ENCODE measurements around the gene GJC2.

GJC2 gene

GRCh38 chr1:228104526-228105269, 45.0 kb upstream of the GJC2 start:
- no peak for DNase-seq (ENCODE audit: extremely low spot score)
- ChIA-PET CTCF (no interaction called here), POLR2A (interaction anchor here (0.8 to 1.1 kb wide), 2 partner anchors 20 to 27 kb away, joined by 3 to 4 read pairs; no protein-coding TSS in a partner anchor)
- TF ChIP-seq BHLHE40 (IDR thresholded peaks at IDR 0.05; ENCODE audit: borderline replicate concordance): no peak
- no peak for TF ChIP-seq L3MBTL2 (conservative IDR thresholded peaks at IDR 0.05)
- no peak for TF ChIP-seq ARNT (IDR thresholded peaks at IDR 0.05)
- TF ChIP-seq CTBP1 (IDR thresholded peaks at IDR 0.05; ENCODE audit: borderline replicate concordance): no peak
- TF ChIP-seq NFRKB (IDR thresholded peaks at IDR 0.05): no peak
- no peak for TF ChIP-seq TARDBP (IDR thresholded peaks at IDR 0.05)
- no peak for TF ChIP-seq ELF4 (IDR thresholded peaks at IDR 0.05)
- TF ChIP-seq PKNOX1 (IDR thresholded peaks at IDR 0.05): no peak
- no peak for TF ChIP-seq ZNF384 (IDR thresholded peaks at IDR 0.05)
- TF ChIP-seq SUZ12 (IDR thresholded peaks at IDR 0.05): no peak
- TF ChIP-seq LEF1 (IDR thresholded peaks at IDR 0.05; ENCODE audit: borderline replicate concordance): no peak
- TF ChIP-seq HDGF (IDR thresholded peaks at IDR 0.05; ENCODE audit: borderline replicate concordance): no peak
- TF ChIP-seq FOXM1 (IDR thresholded peaks at IDR 0.05; ENCODE audit: borderline replicate concordance): no peak

DNA sequence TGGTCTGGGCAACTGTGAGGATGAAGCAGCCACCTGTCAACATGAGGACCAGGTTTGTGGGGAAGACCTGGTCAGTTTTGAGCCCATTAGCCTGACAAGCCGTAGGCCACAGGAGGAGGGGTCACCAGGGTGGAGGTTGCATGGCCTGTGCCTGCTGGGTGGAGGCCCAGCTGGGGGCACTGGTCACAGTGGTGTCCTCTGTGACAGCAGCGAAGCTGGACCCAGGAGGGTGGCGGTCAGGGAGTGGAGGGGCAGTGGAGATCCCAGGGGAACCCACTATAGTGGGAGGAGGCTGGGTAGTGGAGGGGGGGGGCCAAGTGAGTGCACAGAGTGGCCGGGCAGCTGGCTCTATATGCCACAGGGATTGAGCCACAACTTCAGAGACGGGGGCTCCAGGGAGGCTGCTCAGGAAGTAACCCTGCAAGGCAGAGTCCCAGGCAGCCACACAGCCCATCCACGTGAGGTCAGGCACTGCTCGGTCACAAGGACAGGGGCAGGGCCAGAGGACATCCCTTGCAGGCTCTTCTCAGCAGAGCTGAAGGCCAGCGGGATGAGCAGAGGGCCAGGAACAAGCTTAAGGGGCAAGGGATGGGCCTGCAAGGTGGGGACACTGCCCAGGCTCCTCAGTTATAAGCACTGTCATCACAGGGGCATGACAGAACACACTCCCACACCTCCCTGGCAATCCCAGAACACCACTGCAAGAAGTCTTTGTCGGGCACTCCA, 44.3 kb upstream of the GJC2 start:
- DNase-seq (ENCODE audit: extremely low spot score): no peak
- CTCF ChIA-PET: interaction anchor here (0.6 kb wide), 1 partner anchor 101 kb away, joined by 3 read pairs; no protein-coding TSS in a partner anchor
- POLR2A ChIA-PET: interaction anchor here (1.0 to 2.1 kb wide), 3 partner anchors 23 to 60 kb away, joined by 3 to 7 read pairs (median 3); partner anchors contain the start of genes ARF1 and IBA57
- TF ChIP-seq TARDBP (IDR thresholded peaks at IDR 0.05): no peak

DNA sequence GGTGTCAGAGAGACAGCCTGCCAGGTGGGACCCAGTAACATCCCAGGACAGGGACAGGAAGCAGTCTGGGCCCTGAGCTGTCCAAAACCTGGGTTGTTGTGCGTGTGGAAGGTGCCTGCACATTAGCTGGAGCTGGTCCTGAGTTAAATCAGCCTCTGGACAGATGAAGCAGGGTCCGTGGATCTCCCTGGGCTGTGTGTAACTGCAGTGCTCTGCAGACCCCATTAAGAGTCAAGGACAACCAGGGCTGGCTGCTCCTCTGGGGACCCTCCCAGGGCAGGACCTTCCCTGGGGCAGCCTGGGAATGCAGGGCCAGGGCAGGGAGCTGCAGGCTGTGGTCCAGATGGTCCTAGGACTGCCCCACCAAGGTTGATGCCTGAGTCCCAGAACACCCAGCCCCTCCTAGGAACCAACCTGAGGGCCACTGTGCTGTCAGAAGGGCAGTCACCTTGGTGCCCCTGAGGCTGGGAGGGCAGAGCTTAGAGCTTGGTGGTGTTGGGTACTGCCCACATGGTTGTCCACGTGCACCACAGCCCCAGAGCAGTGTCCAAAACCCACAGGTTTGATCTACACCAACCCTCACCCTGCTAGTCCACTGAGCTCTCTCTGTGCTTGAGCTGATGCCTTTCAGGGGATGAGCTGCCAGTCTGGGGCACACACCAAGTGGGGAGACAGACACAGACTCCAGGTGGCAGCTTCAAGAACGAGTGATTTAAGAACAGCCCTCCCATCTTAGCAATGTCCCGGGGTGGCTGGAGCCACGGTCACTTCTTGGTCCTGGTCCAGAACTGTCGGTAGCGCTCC, 43.5 kb upstream of the GJC2 start:
- POLR2A ChIA-PET: interaction anchor here (1.0 to 2.1 kb wide), 3 partner anchors 24 to 59 kb away, joined by 3 to 7 read pairs (median 3); partner anchors contain the start of genes ARF1 and IBA57

DNA sequence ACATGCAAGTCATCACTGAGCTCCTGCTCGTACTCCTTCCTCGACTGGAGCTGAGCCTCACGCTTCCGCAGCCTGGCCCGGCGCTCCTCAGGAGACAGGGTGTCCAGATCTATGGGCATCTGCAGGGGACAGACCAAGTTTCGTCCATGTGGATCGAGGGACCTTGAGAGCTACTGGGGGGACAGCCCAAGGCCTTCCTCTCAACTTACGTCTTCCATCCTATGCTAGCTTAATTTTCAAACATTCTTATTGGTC, 43.0 kb upstream of the GJC2 start:
- ChIA-PET CTCF (interaction anchor here (0.5 to 1.1 kb wide), 2 partner anchors 24 to 275 kb away, joined by 3 read pairs; no protein-coding TSS in a partner anchor), POLR2A (interaction anchor here (1.2 to 2.1 kb wide), 2 partner anchors 24 to 58 kb away, joined by 3 to 7 read pairs; partner anchors contain the start of genes ARF1 and IBA57)
- TF ChIP-seq SP1 (IDR thresholded peaks at IDR 0.05): no peak
- TF ChIP-seq FOXK2 (IDR thresholded peaks at IDR 0.05): no peak
- TF ChIP-seq CTBP1 (IDR thresholded peaks at IDR 0.05; ENCODE audit: borderline replicate concordance): no peak
- no peak for TF ChIP-seq BHLHE40 (IDR thresholded peaks at IDR 0.05; ENCODE audit: borderline replicate concordance)
- no peak for TF ChIP-seq L3MBTL2 (conservative IDR thresholded peaks at IDR 0.05)
- TF ChIP-seq HDGF (IDR thresholded peaks at IDR 0.05; ENCODE audit: borderline replicate concordance): no peak
- TF ChIP-seq ELF4 (IDR thresholded peaks at IDR 0.05): no peak
- no peak for TF ChIP-seq SUZ12 (IDR thresholded peaks at IDR 0.05)
- no peak for TF ChIP-seq PKNOX1 (IDR thresholded peaks at IDR 0.05)
- no peak for TF ChIP-seq ZNF384 (IDR thresholded peaks at IDR 0.05)
- no peak for DNase-seq (ENCODE audit: extremely low spot score)

More for the DNA sequence above, 43.5 kb upstream of the GJC2 start:
- no peak for DNase-seq (ENCODE audit: extremely low spot score)
- CTCF ChIA-PET: interaction anchor here (0.5 to 1.1 kb wide), 3 partner anchors 24 to 276 kb away, joined by 3 read pairs; no protein-coding TSS in a partner anchor
- TF ChIP-seq SUZ12 (IDR thresholded peaks at IDR 0.05) (no peak), BHLHE40 (IDR thresholded peaks at IDR 0.05; ENCODE audit: borderline replicate concordance) (no peak), PKNOX1 (IDR thresholded peaks at IDR 0.05) (no peak), NFRKB (IDR thresholded peaks at IDR 0.05) (no peak), ZNF384 (IDR thresholded peaks at IDR 0.05) (no peak), FOXM1 (IDR thresholded peaks at IDR 0.05; ENCODE audit: borderline replicate concordance) (no peak), ELF4 (IDR thresholded peaks at IDR 0.05) (no peak), FOXK2 (IDR thresholded peaks at IDR 0.05) (no peak), LEF1 (IDR thresholded peaks at IDR 0.05; ENCODE audit: borderline replicate concordance) (no peak), FOXA1 (IDR thresholded peaks at IDR 0.05) (no peak), TARDBP (IDR thresholded peaks at IDR 0.05) (no peak), HDGF (IDR thresholded peaks at IDR 0.05; ENCODE audit: borderline replicate concordance) (no peak)

GRCh38 chr1:228107636-228108035, 42.1 kb upstream of the GJC2 start:
- POLR2A ChIA-PET: interaction anchor here (1.1 kb wide), 1 partner anchor 10 kb away, joined by 3 read pairs; no protein-coding TSS in a partner anchor
- TF ChIP-seq ZNF384 (IDR thresholded peaks at IDR 0.05) (no peak), SP1 (IDR thresholded peaks at IDR 0.05) (no peak), HDGF (IDR thresholded peaks at IDR 0.05; ENCODE audit: borderline replicate concordance) (no peak), PKNOX1 (IDR thresholded peaks at IDR 0.05) (no peak), ARNT (IDR thresholded peaks at IDR 0.05) (no peak), ELF4 (IDR thresholded peaks at IDR 0.05) (no peak), LEF1 (IDR thresholded peaks at IDR 0.05; ENCODE audit: borderline replicate concordance) (no peak), BHLHE40 (IDR thresholded peaks at IDR 0.05; ENCODE audit: borderline replicate concordance) (no peak), FOXA1 (IDR thresholded peaks at IDR 0.05) (no peak), NFRKB (IDR thresholded peaks at IDR 0.05) (no peak), SUZ12 (IDR thresholded peaks at IDR 0.05) (no peak), CTBP1 (IDR thresholded peaks at IDR 0.05; ENCODE audit: borderline replicate concordance) (no peak), TARDBP (IDR thresholded peaks at IDR 0.05) (no peak), FOXK2 (IDR thresholded peaks at IDR 0.05) (no peak), FOXM1 (IDR thresholded peaks at IDR 0.05; ENCODE audit: borderline replicate concordance) (no peak), L3MBTL2 (conservative IDR thresholded peaks at IDR 0.05) (no peak)
- CTCF ChIA-PET: no interaction called here
- DNase-seq (ENCODE audit: extremely low spot score): no peak

Measured in HEK293T (cell line).